GM13977 (cell line): Measurements from ENCODE around the gene JMJD1C.

ENCODE experiments used
- DNase-seq: peaks from one replicate; pipeline ENCODE4 v3.0.0; 2012; ENCODE audit warnings: low spot score
- in situ Hi-C: fragments of 300-500 bp; cut with MboI; formaldehyde crosslinking; loops from one replicate; pipeline ENCODE4 v1.12.0; 2022; ENCODE audit warnings: low sequenced_read_pairs, low pct_unique_long_range_greater_than_20kb, mixed read lengths, inconsistent platforms; ENCODE audit not compliant: unreplicated experiment
- TF ChIP-seq, protein P1 (sequence below): IDR thresholded peaks from 2 replicates; pipeline ENCODE4 v1.5.1; 2012; ENCODE audit warnings: mild to moderate bottlenecking, control low read depth; ENCODE audit not compliant: insufficient read depth; ENCODE audit errors: extremely low read depth, missing control alignments

Gene JMJD1C, protein sequence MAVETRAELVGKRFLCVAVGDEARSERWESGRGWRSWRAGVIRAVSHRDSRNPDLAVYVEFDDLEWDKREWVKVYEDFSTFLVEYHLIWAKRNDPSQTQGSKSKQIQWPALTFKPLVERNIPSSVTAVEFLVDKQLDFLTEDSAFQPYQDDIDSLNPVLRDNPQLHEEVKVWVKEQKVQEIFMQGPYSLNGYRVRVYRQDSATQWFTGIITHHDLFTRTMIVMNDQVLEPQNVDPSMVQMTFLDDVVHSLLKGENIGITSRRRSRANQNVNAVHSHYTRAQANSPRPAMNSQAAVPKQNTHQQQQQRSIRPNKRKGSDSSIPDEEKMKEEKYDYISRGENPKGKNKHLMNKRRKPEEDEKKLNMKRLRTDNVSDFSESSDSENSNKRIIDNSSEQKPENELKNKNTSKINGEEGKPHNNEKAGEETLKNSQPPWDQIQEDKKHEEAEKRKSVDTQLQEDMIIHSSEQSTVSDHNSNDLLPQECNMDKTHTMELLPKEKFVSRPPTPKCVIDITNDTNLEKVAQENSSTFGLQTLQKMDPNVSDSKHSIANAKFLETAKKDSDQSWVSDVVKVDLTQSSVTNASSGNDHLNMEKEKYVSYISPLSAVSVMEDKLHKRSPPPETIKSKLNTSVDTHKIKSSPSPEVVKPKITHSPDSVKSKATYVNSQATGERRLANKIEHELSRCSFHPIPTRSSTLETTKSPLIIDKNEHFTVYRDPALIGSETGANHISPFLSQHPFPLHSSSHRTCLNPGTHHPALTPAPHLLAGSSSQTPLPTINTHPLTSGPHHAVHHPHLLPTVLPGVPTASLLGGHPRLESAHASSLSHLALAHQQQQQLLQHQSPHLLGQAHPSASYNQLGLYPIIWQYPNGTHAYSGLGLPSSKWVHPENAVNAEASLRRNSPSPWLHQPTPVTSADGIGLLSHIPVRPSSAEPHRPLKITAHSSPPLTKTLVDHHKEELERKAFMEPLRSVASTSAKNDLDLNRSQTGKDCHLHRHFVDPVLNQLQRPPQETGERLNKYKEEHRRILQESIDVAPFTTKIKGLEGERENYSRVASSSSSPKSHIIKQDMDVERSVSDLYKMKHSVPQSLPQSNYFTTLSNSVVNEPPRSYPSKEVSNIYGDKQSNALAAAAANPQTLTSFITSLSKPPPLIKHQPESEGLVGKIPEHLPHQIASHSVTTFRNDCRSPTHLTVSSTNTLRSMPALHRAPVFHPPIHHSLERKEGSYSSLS (N-terminal part only)

DNA sequence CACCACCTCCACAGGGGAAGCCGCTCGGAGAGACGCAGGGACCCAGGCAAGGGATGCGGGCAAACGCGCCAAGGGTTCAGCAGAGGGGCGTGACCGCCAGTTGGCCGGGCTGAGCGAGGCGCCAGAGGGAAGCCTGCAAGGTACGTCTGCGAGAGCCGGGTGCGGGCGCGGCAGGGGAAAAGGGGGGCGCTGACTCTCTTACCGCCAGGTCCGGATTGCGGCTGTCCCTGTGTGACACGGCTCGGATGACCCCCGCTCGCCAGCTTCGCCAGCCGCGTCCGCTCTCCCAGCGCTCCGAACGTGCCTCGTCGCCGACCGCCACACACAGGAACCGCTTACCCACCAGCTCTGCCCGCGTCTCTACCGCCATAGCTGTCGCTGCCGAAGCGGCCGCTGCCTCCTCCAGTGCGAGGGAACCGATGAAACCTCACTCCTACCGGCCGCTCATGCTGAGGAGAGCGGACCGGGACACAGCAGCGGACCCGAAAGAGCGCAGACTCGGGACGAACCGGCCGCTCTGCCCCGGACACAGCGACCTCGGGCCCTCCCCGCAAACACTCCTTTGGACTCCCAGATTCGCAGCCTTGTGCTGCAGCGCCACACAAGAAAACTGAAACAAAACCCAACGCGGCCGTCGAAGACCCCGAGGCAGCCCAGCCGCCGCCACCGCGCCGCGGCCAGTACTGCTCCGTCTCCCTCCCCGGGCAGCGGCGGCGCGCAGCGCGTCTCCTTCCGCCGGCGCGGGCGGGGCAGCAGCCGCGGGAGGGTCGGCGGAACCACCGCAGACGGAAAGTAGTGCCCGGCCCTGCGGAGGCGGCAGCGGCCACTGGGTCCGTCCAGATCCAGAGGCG is at the start of gene JMJD1C:
Gene JMJD1C (minus strand): TSS at position 685 of the 851 bp plus-strand sequence. CDS start 315 bp downstream, at position 370.
- in situ Hi-C loops, result no loop called here
- TF ChIP-seq, protein P1, sequence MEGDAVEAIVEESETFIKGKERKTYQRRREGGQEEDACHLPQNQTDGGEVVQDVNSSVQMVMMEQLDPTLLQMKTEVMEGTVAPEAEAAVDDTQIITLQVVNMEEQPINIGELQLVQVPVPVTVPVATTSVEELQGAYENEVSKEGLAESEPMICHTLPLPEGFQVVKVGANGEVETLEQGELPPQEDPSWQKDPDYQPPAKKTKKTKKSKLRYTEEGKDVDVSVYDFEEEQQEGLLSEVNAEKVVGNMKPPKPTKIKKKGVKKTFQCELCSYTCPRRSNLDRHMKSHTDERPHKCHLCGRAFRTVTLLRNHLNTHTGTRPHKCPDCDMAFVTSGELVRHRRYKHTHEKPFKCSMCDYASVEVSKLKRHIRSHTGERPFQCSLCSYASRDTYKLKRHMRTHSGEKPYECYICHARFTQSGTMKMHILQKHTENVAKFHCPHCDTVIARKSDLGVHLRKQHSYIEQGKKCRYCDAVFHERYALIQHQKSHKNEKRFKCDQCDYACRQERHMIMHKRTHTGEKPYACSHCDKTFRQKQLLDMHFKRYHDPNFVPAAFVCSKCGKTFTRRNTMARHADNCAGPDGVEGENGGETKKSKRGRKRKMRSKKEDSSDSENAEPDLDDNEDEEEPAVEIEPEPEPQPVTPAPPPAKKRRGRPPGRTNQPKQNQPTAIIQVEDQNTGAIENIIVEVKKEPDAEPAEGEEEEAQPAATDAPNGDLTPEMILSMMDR, result no peak
- peak; percentile 80 for DNase-seq

DNA sequence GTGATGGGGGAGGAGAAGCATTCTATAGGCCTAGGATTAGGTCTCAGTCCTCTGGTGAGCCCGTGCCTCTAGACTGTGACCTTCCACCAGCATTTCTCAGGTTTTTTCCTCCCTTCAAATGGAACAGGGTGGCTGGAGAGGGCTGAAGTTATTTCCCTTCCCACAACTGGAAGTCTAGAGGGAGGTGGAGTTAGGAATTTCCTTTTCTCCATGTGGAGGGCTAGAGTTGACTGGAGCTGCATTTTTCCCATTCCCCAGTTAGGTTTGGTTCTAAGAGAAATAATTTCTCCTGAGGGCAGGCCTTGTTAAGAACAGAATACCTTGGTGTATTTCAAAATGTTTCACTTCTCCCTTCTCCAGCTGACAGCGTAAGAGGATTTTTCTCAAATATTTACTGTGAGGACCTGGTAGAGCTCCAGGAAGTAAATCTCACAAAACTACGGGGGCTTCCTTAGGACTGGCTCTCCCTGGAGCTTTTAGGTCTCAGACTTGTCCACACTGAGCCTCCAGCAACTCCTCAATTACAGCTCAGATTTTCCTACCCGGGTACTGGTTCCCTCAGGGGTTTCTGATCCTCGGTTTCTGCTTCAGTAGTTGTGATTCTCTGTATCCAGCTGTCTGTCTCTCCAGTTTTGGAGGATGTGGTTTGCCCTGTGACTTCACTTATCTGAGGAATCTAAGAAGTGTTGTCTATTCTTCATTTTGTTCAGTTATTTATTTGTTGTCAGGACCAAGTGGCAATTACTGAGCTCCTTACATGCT is 49.4 kb upstream of the JMJD1C start:
- in situ Hi-C loops, result no loop called here
- TF ChIP-seq, protein P1, result no peak
- no peak for DNase-seq

DNA sequence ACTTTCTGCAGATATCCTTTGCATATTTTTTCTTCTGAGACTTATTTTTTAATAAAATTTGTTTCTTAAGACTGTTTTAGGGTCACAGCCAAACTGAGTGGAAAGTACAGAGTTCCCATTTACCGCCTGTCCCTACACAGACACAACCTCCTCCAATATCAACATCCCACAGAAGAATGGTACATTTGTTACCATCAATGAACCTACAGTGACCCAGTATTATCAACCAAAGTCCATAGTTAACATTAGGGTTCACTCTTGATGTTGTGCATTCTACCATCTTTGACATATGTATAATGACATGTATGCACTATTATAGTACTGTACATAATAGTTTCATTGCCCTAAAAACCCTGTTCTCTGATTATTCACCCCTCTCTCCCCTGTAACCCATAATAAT is 40.8 kb upstream of the JMJD1C start:
- in situ Hi-C loops, result no loop called here
- no peak for DNase-seq
- TF ChIP-seq, protein P1, result no peak

DNA sequence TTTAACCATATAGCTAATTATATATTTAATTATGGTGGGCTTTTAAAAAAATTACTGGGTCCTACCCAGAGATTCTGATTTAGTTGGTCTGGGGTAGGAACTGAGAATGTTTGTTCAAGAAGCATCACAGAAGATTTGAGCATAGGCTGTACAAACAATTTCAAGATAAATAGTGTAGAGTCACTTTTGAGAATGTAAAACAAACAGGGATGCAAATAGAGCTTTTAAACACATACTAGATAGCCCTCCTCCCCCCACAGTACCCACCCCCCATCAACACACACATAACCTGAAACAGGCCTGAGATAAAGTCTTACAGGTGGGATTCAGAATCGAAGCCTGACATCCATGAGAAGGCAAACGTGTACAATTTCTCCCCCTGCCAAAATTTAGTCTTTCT is 39.8 kb upstream of the JMJD1C start:
- no peak for DNase-seq
- in situ Hi-C loops, result no loop called here
- TF ChIP-seq, protein P1, result no peak

DNA sequence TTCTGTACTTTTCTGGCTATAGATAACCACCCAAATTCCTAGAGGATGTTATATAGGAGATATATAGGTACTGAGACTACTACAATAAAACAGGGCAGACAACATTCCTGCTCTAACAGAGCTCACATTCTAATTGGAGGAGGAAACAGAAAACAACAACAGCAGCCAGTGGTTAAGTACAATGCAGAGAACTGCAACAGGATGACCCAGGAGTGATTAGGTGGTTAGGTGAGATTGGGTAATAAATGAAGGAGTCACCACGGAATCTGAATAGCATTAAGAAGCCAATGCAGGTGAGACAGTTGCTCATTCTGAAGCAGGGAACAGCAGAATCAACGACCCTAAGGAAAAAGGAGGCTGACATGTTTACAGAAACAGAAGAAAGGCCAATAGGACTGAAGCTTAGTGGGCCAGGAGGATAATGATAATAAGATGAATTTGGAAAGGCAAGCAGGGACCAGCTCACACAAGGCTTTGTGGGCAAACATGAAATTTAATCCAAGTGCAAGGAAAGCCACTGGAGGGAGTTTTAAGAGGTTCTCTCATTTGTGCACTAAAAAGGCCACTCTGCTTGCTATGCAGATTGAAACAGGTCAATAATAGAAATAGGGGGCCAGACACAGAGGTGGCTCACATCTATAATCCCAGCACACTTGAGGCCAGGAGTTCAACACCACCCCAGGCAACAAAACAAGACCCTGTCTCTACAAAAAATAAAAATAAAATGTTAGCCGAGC is 38.5 kb upstream of the JMJD1C start:
- in situ Hi-C loops, result no loop called here
- TF ChIP-seq, protein P1, result no peak
- no peak for DNase-seq
